ENCODE measurements around the gene NDUFV1. TPM values are rescaled to one million over a fixed set of nuclear protein-coding genes. Genes with fewer than 3 reads are reported as not detected.

NDUFV1 gene
- total and polyA plus RNA-seq, 9 of the 15 experiments (the other 6 are each of a cell fraction or from before 2014, with no cell fraction given): 10.8 to 423 (median 209) TPM

- peak; percentile 58 to 99 (median 83) for TF ChIP-seq CTCF (IDR thresholded peaks at IDR 0.05 in 2 of 3, conservative IDR thresholded peaks at IDR 0.05 in 1 of 3; ENCODE audit: insufficient read depth in 2 of 3, low read depth in 1 of 3, low read length in 3 of 3)
- no peak for TF ChIP-seq MEF2D (tag; conservative IDR thresholded peaks at IDR 0.05; ENCODE audit: low read depth)
- peak; percentile 41; the same call in 1 of the 2 replicates for TF ChIP-seq SMC3 (conservative IDR thresholded peaks at IDR 0.05; ENCODE audit: insufficient read depth, low read depth, low read length)
- TF ChIP-seq RAD21 (CRISPR knock-in tag; conservative IDR thresholded peaks at IDR 0.05 in 1 of 2, IDR thresholded peaks at IDR 0.05 in 1 of 2): peak in 1 of 2 experiments; percentile 54; a peak in 2 of 4 replicates
These were observed 41.5 kb downstream of the NDUFV1 start (continued) for GRCh38 chr11:67648140-67648795.

GRCh38 chr11:67648796-67649613 is 42.3 kb downstream of the NDUFV1 start:
- no peaks in the 10 kb centered on the region for H3K79me2 ChIP-seq (ENCODE audit: control insufficient read depth, insufficient read depth, low read length)
- H3K9me3 ChIP-seq (replicated peaks; ENCODE audit: control insufficient read depth, insufficient read depth, low read depth, low read length): no peaks in the 10 kb centered on the region; the same call in none of the 2 replicates
- H2AFZ ChIP-seq (ENCODE audit: low read depth, low read length): no peak overlapping the region
- in situ Hi-C loops (cut with MboI) (no loop called here), intact Hi-C loops (cut with micrococcal nuclease) (loop anchor here (10.0 kb wide), 1 partner anchor 156 kb away; no protein-coding TSS in a partner anchor)
- ChIA-PET CTCF (ENCODE audit: low intra/inter-chr PET ratio) (interaction anchor here (1.4 kb wide), 1 partner anchor 10 kb away, joined by 4 read pairs; no protein-coding TSS in a partner anchor), POLR2A (interaction anchor here (0.6 to 1.2 kb wide), 3 partner anchors 11 to 237 kb away, joined by 3 to 4 read pairs (median 3); no protein-coding TSS in a partner anchor)
- no TSS peak for BruUV-seq (replicated peaks)
- ATAC-seq (no peak), FAIRE-seq (no peak), DNase-seq (ENCODE audit: extremely low read depth in 1 of 4, low spot score in 3 of 4) (no peak)
- peaks cover 0 to 43% of the 10 kb centered on the region in 2 experiments; a peak in 2 of 5 replicates for H3K4me1 ChIP-seq (replicated peaks in 1 of 2; ENCODE audit: control insufficient read depth in 2 of 2, insufficient read depth in 2 of 2, low read length in 2 of 2)
- H3K9ac ChIP-seq (ENCODE audit: insufficient read depth in 1 of 2, low read depth in 2 of 2, low read length in 2 of 2): 0 out of 4 replicates have a peak overlapping the region, but pooled peaks of 1 of the 2 experiments have one; percentile 17
- peaks cover 3% of the 10 kb centered on the region; the same call in 1 of the 2 replicates for H4K20me1 ChIP-seq (replicated peaks; ENCODE audit: control insufficient read depth, insufficient read depth, low read length)
- H3K36me3 ChIP-seq (ENCODE audit: control insufficient read depth, insufficient read depth, low read length): no peaks in the 10 kb centered on the region
- no peak overlapping the region for H3K4me3 ChIP-seq
- no peak overlapping the region for H3K27ac ChIP-seq (ENCODE audit: extremely low read depth, low read depth, low read length)
- no peak overlapping the region for H3K4me2 ChIP-seq (ENCODE audit: insufficient read depth, low read length)
- no peaks in the 10 kb centered on the region for H3K9me1 ChIP-seq (ENCODE audit: control insufficient read depth, insufficient read depth, low read length)
- WGBS (ENCODE audit: insufficient coverage, low coverage, missing lambda C conversion rate): 36% methylated on average over 12 of the region's 12 CpGs
- H3K27me3 ChIP-seq (ENCODE audit: control insufficient read depth in 2 of 2, insufficient read depth in 2 of 2, low read length in 2 of 2): peaks cover 2 to 18% of the 10 kb centered on the region in 2 experiments; a peak in 3 of 5 replicates
- no peak for TF ChIP-seq ZNF217 (CRISPR knock-in tag; IDR thresholded peaks at IDR 0.05)
- TF ChIP-seq GTF2A2 (tag; IDR thresholded peaks at IDR 0.05): no peak
- no peak for TF ChIP-seq ZBTB17 (CRISPR knock-in tag; IDR thresholded peaks at IDR 0.05)
- TF ChIP-seq XRCC3 (IDR thresholded peaks at IDR 0.05): no peak
- TF ChIP-seq ARHGAP35 (IDR thresholded peaks at IDR 0.05; ENCODE audit: partially characterized antibody): no peak
- TF ChIP-seq ZNF24 (IDR thresholded peaks at IDR 0.05): no peak
- no peak for TF ChIP-seq ZNF76 (CRISPR knock-in tag; IDR thresholded peaks at IDR 0.05; ENCODE audit: borderline replicate concordance)
- TF ChIP-seq POLR2G (IDR thresholded peaks at IDR 0.05; ENCODE audit: low read depth, low read length): no peak
- peak; percentile 21; the same call in 1 of the 2 replicates for TF ChIP-seq NFIC (IDR thresholded peaks at IDR 0.05)
- TF ChIP-seq IFI16 (CRISPR knock-in tag; IDR thresholded peaks at IDR 0.05): no peak
- TF ChIP-seq TEAD1 (CRISPR knock-in tag; IDR thresholded peaks at IDR 0.05): no peak
- TF ChIP-seq MLX (CRISPR knock-in tag; conservative IDR thresholded peaks at IDR 0.05): no peak
